DMS114 treated with DMSO at 0.1 percent for 48 hours (cell line): Measurements from ENCODE around the gene NEDD9.

Source experiments
- DNase-seq: peaks from one replicate; lab custom pipeline; 2025; ENCODE audit not compliant: unreplicated experiment; lab: John Stamatoyannopoulos, UW

NEDD9 gene, protein sequence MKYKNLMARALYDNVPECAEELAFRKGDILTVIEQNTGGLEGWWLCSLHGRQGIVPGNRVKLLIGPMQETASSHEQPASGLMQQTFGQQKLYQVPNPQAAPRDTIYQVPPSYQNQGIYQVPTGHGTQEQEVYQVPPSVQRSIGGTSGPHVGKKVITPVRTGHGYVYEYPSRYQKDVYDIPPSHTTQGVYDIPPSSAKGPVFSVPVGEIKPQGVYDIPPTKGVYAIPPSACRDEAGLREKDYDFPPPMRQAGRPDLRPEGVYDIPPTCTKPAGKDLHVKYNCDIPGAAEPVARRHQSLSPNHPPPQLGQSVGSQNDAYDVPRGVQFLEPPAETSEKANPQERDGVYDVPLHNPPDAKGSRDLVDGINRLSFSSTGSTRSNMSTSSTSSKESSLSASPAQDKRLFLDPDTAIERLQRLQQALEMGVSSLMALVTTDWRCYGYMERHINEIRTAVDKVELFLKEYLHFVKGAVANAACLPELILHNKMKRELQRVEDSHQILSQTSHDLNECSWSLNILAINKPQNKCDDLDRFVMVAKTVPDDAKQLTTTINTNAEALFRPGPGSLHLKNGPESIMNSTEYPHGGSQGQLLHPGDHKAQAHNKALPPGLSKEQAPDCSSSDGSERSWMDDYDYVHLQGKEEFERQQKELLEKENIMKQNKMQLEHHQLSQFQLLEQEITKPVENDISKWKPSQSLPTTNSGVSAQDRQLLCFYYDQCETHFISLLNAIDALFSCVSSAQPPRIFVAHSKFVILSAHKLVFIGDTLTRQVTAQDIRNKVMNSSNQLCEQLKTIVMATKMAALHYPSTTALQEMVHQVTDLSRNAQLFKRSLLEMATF

DNA sequence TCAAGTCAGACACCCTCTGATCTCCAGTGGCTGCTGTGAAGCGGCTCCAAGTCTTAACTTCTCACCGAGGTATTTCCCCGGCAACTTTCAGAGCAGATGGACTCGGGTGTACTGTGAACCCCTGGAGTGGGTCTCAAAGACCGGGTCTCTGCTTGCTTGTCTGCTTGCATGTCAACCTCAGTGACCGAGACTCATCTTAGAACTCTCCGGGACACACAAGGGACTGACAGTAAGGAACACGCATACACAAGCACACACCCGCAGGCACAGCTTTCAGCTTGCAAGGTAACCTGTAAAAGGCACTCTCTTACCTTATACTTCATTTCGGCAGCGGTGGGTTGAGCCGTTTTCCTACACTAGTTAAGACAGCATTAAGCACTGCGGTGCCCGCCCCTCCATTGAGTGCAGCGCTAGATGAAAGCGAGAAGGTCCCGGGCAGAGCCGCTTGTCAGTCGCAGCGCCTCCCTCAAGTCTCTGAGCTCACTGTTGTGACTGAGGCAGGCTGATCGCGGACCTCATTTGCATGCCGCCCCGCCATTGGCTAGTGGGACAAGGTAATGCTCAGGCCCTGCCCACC, at the start of gene NEDD9:
TSS of gene NEDD9 (minus strand) at position 476 of the 577 bp plus-strand sequence. CDS start at position 323, 153 bp downstream.
- DNase-seq, result peak; percentile 63

GRCh38 chr6:11282245-11282644, 49.8 kb upstream of the NEDD9 start:
- DNase-seq, result no peak

- no peak for DNase-seq
Measured at GRCh38 chr6:11280394-11280793, 47.9 kb upstream of the NEDD9 start.

- DNase-seq, result no peak
Measured at GRCh38 chr6:11279284-11279689, 46.8 kb upstream of the NEDD9 start.

- DNase-seq, result no peak
Measured at GRCh38 chr6:11278207-11278559, 45.7 kb upstream of the NEDD9 start.

GRCh38 chr6:11277275-11278206, 45.1 kb upstream of the NEDD9 start:
- no peak for DNase-seq

- no peak for DNase-seq
Measured at GRCh38 chr6:11276911-11277274, 44.4 kb upstream of the NEDD9 start.

DNA sequence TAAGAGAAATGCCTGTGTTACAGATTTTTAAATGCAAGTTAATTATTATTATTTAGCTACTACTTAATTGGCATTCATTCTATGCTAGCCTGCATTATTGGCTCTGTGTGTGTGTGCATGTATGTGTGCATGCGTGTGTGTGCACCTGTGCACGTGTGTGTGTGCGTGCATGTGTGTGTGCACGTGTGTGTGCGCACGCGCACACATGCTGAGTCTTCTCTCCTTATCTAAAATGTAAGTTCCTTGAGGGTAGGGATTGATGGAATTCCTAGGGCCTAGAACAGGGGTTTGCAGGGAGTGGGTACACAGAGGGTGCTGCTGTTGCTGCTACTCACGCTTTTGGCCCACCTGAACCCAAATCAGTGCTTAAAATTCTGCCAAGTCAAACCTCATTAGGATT, 43.8 kb upstream of the NEDD9 start:
- no peak for DNase-seq

DNA sequence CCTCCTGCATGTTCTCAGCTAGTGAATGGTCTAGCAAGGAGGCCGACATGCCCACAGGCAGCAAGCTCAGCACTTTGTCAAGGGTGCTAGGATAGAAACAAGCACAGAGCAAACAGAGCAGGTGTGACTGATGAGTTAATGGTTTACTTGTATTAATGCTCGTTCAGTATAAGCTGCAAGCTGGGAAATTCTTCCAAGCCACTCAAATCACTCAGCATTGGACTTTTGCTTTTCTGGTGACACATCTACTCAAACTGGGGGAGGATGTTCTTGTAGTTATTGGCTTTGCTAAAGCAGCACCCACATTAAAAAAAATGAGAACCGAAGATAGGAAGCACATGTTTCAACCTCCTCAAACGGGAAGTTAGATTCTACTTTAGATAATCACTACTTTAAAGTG, 43.1 kb upstream of the NEDD9 start:
- DNase-seq, result no peak

DNA sequence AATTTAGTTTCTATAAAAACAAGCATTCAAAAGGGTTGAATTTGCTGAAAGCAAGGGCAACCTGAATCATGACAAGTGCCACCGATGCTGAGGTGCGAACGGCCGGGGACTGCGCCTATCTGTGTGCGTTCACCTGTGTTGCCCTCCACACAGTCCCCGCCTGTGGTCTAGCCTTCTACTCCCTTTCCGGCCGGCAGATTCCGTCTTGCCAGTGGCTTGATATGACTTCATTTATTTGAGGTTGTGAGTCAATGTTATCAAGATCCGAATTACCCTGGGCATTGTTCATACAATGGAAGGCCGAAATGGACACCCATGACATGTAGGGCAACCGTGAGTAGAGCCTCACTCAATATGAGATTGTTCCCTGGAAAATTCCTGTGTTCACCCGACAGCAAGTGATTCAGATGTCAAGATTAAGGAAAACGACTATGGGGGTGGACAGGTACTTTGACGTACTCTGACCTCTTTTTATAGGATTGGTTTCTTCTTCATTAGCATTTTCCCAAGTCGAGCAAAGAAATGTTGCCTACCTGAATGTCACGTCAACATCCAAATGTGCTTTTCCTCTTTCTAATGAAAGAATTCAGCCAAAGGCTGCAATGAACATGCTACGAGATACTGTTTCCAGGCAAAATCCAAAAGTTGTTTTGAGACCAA, 41.1 kb upstream of the NEDD9 start:
- no peak for DNase-seq

DNA sequence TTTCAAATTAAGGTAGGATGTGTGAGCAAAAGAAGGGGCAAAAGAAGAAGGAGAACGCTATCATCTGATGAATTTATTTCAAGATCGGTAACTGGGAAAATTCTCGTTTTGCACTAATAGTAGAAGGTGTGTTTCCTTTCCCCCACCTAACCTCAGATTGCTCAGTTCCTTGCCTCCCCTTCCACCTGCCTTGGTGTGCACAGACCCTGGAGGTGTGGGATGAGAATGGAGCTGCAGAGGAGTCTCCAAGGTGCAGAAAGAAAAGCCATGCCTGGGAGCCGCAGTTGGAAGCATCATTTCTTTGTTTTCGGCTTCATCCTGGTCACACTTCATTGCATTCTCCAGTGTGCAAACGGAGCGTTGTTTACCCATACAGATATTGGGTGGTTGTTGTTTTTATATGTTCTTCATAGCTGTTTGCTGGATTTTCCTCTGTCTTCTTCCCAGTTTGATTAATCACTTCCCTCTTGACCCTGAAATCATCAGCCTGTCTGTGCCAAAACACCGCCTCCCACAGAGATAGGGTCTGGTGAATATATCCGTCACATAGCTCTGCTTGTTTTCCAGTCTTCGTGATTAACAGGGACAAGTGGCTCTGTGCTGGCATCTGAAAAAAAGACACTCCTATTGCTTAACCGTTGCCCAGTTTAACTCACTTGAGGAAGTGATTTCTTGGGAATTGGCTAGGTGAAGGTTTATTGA, 40.2 kb upstream of the NEDD9 start:
- DNase-seq, result no peak

DNA sequence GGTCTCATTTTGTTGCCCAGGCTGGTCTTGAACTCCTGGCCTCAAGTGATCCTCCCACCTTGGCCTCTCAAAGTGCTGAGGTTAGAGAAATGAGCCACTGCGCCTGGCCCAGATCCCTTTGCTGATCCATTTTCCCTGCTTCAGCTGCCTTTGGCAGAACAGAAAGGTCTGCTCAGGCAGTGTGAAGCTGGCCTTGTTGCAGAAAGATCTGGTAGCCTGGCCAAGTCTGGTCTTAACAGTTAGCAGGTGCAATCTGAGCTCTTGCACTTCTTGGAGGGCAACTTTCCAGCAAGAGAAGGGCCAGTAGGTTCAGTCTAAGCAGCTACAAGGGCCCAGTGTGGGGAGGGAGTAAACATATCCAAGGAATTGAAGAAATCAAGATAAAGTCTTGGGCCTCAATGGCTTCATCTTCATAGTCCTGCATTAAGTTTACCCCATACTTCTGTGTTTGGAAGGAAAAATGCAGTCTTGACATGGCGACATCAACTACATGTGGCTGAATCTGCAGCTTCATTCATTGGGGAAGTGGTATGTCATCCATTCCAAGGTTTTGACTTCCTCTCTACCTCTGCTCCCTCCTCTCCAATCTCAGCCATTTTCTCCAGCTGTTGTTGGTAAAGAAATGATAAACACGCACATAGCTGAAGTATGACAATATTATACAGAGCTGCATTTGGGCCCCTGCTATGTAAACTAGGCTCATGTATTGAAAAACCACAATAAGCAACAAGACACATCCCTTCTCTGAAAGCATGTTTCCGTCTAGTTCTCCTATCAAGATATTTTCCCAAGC, 39.0 kb upstream of the NEDD9 start:
- DNase-seq, result no peak

- DNase-seq, result no peak
Measured at GRCh38 chr6:11270030-11271027, 37.9 kb upstream of the NEDD9 start.

- DNase-seq, result no peak
Measured at GRCh38 chr6:11268978-11269377, 36.5 kb upstream of the NEDD9 start.

- DNase-seq, result no peak
Measured at GRCh38 chr6:11266926-11267325, 34.5 kb upstream of the NEDD9 start.

- no peak for DNase-seq
Measured at GRCh38 chr6:11265932-11266331, 33.5 kb upstream of the NEDD9 start.

- no peak for DNase-seq
Measured at GRCh38 chr6:11264100-11264499, 31.6 kb upstream of the NEDD9 start.

DNA sequence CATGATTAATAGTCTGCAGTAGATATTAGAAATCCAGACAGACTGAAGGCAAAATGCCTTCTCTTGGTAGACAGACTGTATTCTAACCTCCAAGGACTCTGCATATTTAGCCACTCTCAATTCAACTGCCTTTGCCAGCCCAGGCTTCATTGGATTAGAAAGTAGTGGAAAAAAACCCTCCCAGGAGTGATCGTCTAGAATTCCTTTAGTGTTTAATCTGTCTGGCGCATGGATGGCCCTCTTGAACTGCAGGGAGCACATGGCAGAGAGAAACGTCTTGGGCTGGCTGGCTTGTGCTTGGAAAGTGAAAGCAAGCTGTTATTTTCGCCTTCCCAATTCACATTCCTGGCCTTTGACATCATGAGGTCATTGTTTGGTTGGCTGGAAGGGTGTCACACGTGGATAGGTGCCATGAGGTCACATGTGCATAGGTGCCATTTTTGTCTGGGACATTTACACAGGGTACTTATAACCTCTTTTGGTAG, 30.9 kb upstream of the NEDD9 start:
- no peak for DNase-seq
